Right renal pelvis (tissue), 4 donors: ENCODE data around the gene DAND5. TPM values are rescaled to one million over a fixed set of nuclear protein-coding genes. Genes with fewer than 3 reads are reported as not detected.

Source experiments
- DNase-seq, 4 donors: peaks; one replicate each; pipeline ENCODE4 v3.0.0-alpha.2; 2013; ENCODE audit warnings: low read depth in 4 of 4, low spot score in 3 of 4, missing footprints in 1 of 4
- polyA plus RNA-seq, 4 donors: library from polyadenylated mRNA; unstranded; fragments of 120-200 nt; gene quantifications; one replicate each; pipeline ENCODE4 v1.2.1, GENCODE V29; 2013; ENCODE audit not compliant: insufficient read length in 4 of 4

Gene DAND5
- polyA plus RNA-seq, 4 donors = 0.10 to 0.14 TPM; not detected in 2

DNA sequence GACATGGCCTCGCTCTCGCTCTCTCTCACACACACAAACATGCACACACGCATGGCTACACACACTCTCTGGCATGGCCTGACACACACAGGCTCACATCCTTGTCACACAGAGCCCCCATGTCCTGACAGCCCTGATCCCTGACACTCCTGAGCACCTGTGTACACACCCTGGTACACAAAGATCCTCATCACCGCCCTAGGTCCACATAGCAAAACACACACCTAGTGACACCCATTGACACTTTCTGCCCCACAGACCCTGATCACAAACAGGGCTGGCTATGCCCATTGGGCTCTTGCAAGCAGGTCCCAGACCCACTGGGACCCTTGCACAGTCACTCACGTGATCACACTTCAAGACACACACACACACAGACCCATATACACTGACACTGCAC is 21.9 kb downstream of the DAND5 start:
- DNase-seq = no peak

- no peak for DNase-seq
These were observed 23.4 kb downstream of the DAND5 start for GRCh38 chr19:12992729-12993128.

- no peak for DNase-seq
These were observed 24.2 kb downstream of the DAND5 start for GRCh38 chr19:12993562-12993961.

GRCh38 chr19:12994701-12995595 is 25.6 kb downstream of the DAND5 start, which contains the start of gene NFIX:
Gene NFIX, plus strand, starts transcription at chr19:12995475. Its CDS starts 363 bp downstream, at chr19:12995838.
- no peak for DNase-seq

GRCh38 chr19:12995596-12996405 is 26.4 kb downstream of the DAND5 start:
- no peak for DNase-seq

- DNase-seq = no peak
These were observed 27.2 kb downstream of the DAND5 start for GRCh38 chr19:12996406-12997094.

DNA sequence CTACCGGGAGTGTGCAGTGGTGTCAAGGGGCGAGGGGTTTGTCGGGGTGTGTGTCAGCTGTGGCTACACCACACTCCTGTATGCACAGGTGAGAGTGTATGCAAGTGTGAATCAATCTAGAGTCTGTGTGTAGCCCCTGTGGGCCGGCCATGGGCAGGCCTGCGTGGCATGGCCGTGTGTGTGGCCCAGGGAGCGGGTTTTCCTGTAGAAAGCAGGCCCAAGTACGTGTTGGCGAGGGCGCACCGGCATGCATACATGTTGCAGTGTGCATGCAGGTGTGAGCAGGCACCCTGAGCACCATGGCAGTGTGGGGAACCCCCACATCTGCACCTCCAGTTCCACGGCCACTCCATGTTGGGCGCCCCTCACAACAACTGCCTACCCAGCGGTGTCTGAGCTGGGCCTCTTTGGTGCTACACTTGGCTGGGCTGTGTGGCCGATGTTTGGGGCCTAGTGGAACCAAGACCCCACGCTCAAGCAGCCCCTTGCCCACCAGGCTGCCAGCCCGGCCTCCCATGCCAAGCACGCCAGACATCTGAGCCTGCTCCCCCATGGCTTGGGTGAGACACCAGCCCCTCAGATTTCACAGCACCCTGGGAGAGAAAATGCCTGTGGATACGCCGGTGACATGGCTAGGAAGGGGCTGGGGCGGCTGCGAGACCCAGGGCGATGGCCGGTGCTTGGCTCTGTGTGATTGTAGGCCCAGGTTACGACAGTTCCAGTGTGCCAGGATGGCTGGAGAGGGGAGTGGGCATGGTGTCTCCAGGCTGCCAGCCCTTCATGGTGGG is 28.0 kb downstream of the DAND5 start:
- no peak for DNase-seq

GRCh38 chr19:12997967-12998940 is 28.9 kb downstream of the DAND5 start:
- DNase-seq = no peak

GRCh38 chr19:13001166-13001501 is 31.8 kb downstream of the DAND5 start:
- no peak for DNase-seq

DNA sequence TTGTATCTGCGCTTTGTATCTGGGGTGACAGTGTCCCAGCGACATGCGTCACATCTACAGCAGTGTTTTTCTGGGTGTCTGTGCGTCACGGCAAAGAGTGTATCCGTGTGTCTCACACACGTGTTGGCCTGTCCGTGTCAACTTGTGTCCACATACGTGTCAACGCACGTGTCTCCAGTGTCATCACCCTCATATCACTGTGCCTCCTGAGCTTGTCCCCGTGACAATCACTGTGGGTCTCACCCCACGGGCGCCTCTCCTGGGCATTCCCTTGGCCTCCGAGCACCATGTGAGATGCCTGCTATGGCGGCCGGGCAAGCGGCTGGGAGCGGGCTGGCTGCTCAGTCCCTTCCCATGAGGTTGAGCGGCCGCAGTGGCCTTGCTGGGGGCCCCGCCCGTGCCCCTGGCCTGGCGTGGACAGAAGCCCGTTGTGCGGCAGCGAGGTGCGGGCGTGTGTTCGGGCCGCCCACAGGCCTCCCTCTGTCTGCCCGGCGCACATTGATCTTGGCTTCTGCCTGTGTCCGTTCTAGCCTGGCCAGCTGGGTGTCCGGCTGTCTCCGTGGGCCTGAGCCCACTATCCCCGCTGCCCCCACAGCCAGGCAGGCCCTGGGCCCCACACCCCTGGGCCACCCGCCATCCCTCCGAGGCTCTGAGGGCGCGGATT is 32.3 kb downstream of the DAND5 start:
- no peak for DNase-seq

DNA sequence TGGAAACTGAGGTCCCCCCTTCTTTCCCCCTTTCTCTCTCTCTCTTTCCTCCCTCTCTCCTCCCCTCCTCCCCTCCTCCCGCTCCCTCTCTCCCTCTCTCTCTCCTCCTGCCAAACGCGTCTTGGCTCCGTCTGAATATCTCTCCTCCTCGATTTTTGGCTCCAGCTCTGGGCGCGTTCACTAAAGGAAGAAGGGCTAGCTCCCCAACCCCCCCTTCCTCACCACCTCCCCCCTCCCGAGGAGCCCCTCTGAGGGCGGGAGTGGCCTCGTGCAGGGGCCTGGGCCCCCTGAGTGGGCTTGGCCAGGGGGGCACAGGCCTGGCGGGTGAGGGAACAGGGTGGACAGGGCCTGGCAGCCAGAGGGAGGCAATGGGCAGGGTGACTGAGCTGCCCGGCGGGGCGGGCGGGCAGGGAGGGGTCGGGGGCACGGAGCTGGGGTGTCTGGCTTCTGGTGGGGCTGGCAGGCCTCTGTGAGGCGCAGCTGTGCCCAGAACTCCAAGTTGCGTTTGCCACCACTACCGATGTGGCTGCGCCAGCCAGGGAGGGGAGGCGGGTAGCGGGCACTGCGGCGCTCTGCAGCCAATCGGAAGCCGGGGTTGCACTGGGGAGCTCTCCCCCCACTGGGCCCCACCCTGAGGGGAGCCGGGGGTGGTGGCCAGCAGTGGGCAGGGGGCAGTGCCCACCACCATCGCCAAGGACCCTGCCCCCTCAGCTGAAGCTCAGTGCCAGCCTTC is 33.0 kb downstream of the DAND5 start:
- no peak for DNase-seq

GRCh38 chr19:13003081-13003480 is 33.7 kb downstream of the DAND5 start:
- no peak for DNase-seq

- DNase-seq = no peak
These were observed 34.9 kb downstream of the DAND5 start for GRCh38 chr19:13004273-13004672.

DNA sequence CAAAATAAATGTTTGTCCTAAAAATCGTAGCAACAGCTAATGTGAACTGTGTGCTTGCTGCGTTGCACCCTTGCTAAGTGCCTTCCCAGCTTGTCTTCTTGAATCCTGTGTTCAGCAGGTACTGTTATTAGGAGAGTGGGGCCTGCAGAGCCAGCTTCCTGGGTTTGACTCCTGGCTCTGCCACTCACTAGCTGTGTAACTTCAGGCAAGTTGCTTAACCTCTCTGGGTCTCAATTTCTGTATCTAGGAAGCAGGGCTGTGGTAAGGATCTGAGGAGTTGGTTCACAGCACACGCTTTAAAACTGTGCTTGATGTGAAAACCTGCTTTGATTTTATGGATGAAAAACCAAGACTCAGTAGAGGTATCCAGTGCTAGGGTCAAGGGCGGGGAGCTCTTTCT is 35.9 kb downstream of the DAND5 start:
- DNase-seq = no peak

- no peak for DNase-seq
These were observed 36.5 kb downstream of the DAND5 start for GRCh38 chr19:13005861-13006370.

DNA sequence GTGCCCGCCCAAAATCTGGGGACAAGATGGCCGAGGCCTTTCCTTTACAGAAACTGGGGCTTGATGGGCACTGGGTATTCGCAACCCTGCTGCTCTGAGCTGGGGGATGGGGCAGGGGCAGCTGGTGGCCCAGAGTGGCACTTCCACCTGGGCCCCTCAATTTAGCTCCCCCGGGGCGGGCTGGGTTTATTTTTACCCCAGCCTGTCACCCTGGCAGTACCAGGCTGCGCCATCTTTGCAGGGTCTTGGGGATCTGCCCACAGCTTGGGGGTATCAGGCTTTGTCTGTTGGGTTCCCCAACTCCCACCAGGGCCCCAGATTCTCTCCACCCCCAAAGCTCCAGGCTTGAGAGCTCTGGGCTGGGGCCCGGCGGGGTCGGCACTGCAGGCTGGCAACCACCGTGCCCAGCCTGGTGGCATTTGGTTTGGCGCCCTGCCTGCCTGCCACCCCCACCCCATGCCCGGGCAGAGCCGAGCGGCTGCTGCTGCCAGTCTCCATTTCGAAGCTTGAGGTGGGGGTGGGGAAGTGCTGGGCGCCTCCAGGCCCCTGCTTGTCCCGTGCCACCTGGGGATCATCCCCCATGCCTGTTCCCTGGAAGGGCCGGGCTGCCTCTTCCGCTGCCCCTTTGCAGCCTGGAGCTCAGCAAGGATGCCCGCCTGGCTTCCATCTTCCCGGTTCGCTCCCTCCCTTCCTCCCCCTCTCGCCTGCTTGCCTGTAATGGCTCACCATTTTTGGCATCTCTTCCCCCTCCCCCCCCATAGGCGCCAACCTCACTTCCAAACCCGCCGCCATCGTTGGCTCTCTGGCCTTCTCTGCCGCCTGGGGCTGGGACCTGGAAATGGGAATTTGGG is 37.3 kb downstream of the DAND5 start:
- no peak for DNase-seq
